IMR-90 (cell line): ENCODE measurements around the gene SMYD4. TPM values are rescaled to one million over a fixed set of nuclear protein-coding genes. Genes with fewer than 3 reads are reported as not detected.

ENCODE experiments used
- ATAC-seq: fragments of 200-7000 bp; cut with Tn5 transposase; 2 replicates; pipeline ENCODE4 v1.9.1; 2020; ENCODE audit warnings: low read depth, mild to moderate bottlenecking, moderate library complexity
- BruUV-seq: library from RNA; stranded (reverse); fragments of 400-500 nt; replicated peaks from 2 replicates; lab custom pipeline; 2021; lab: Mats Ljungman, UMichigan
- CTCF ChIA-PET: fragments of 300-600 bp; formaldehyde crosslinking; extraction: SDS; loops from one replicate; lab custom pipeline; 2021; ENCODE audit warnings: antibody characterized with exemption; lab: Yijun Ruan, JAX
- POLR2A ChIA-PET: fragments of 300-600 bp; sonication (Branson Sonifier 250); formaldehyde crosslinking; loops from one replicate; lab custom pipeline; 2022; ENCODE audit warnings: antibody characterized with exemption; ENCODE audit not compliant: unreplicated experiment; lab: Charles Lee
- DNase-seq: peaks from one replicate; pipeline ENCODE4 v3.0.0; 2013
- H2AFZ ChIP-seq: replicated peaks from 2 replicates; pipeline ENCODE3; 2013; ENCODE audit warnings: low read length, mild to moderate bottlenecking; ENCODE audit not compliant: poor library complexity
- H2AK5ac ChIP-seq: 2 replicates; pipeline ENCODE4 v1.6.1; 2013; ENCODE audit warnings: low read depth, low read length, inconsistent platforms
- H2AK9ac ChIP-seq: replicated peaks from 2 replicates; pipeline ENCODE3; 2013; ENCODE audit warnings: mild to moderate bottlenecking, low read depth, low read length, moderate library complexity; ENCODE audit not compliant: poor library complexity
- H2BK120ac ChIP-seq: 2 replicates; pipeline ENCODE4 v1.6.1; 2013; ENCODE audit warnings: low read depth, low read length, inconsistent platforms
- H2BK15ac ChIP-seq: 3 replicates; pipeline ENCODE4 v1.6.1; 2013; ENCODE audit warnings: low read depth, low read length, inconsistent platforms
- H2BK20ac ChIP-seq: 2 replicates; pipeline ENCODE4 v1.6.1; 2013; ENCODE audit warnings: low read depth, mild to moderate bottlenecking, inconsistent platforms, low read length, moderate library complexity
- H2BK5ac ChIP-seq: 2 replicates; pipeline ENCODE4 v1.6.1; 2013; ENCODE audit warnings: mild to moderate bottlenecking, low read depth, low read length, inconsistent platforms; ENCODE audit not compliant: poor library complexity, severe bottlenecking
- H3K14ac ChIP-seq: replicated peaks from 2 replicates; pipeline ENCODE4 v1.6.1; 2013; ENCODE audit warnings: low read depth, low read length, inconsistent platforms
- H3K18ac ChIP-seq: 2 replicates; pipeline ENCODE4 v1.6.1; 2013; ENCODE audit warnings: low read depth, low read length, control low read depth
- H3K23ac ChIP-seq: 2 replicates; pipeline ENCODE4 v1.6.1; 2013; ENCODE audit warnings: low read depth, low read length, inconsistent platforms
- H3K27ac ChIP-seq: 2 replicates; pipeline ENCODE4 v1.5.1; 2013; ENCODE audit warnings: mild to moderate bottlenecking, control low read depth, low read length; ENCODE audit not compliant: insufficient read depth
- H3K27me3 ChIP-seq: 2 replicates; pipeline ENCODE4 v1.6.1; 2013; ENCODE audit warnings: low read length; ENCODE audit not compliant: control insufficient read depth, insufficient read depth
- H3K36me3 ChIP-seq: 2 replicates; pipeline ENCODE4 v1.6.1; 2013; ENCODE audit warnings: low read length, mixed read lengths; ENCODE audit not compliant: control insufficient read depth, insufficient read depth
- H3K4ac ChIP-seq: 2 replicates; pipeline ENCODE4 v1.6.1; 2013; ENCODE audit warnings: low read depth, low read length, inconsistent platforms
- H3K4me1 ChIP-seq: 2 replicates; pipeline ENCODE4 v1.6.1; 2013; ENCODE audit warnings: low read length, mixed read lengths; ENCODE audit not compliant: control insufficient read depth, insufficient read depth
- H3K4me2 ChIP-seq: 2 replicates; pipeline ENCODE4 v1.6.1; 2013; ENCODE audit warnings: low read depth, mild to moderate bottlenecking, control low read depth, low read length, moderate library complexity
- H3K4me3 ChIP-seq: 2 replicates; pipeline ENCODE4 v1.5.1; 2013; ENCODE audit warnings: low read depth, mild to moderate bottlenecking, control low read depth, low read length, moderate library complexity; ENCODE audit not compliant: insufficient read depth
- H3K56ac ChIP-seq: 2 replicates; pipeline ENCODE4 v1.6.1; 2013; ENCODE audit warnings: low read length, inconsistent platforms; ENCODE audit not compliant: insufficient read depth; ENCODE audit errors: extremely low read depth
- H3K79me1 ChIP-seq, 2 experiments: 2 replicates each; pipeline ENCODE4 v1.6.1; 2013; ENCODE audit warnings: low read length in 2 of 2, inconsistent platforms in 1 of 2, low read depth in 1 of 2
- H3K9ac ChIP-seq: 2 replicates; pipeline ENCODE4 v1.6.1; 2013; ENCODE audit warnings: low read depth, low read length, control low read depth
- H3K9me1 ChIP-seq: 2 replicates; pipeline ENCODE4 v1.6.1; 2013; ENCODE audit warnings: low read length, inconsistent platforms; ENCODE audit not compliant: insufficient read depth
- H3K9me3 ChIP-seq: 2 replicates; pipeline ENCODE4 v1.6.1; 2013; ENCODE audit warnings: low read length; ENCODE audit not compliant: control insufficient read depth, insufficient read depth
- H4K20me1 ChIP-seq: 2 replicates; pipeline ENCODE4 v1.6.1; 2013; ENCODE audit warnings: low read length, inconsistent platforms; ENCODE audit not compliant: insufficient read depth
- H4K5ac ChIP-seq: 2 replicates; pipeline ENCODE4 v1.6.1; 2013; ENCODE audit warnings: mild to moderate bottlenecking, low read depth, low read length, control low read depth
- H4K8ac ChIP-seq, 2 experiments: 2 replicates each; pipeline ENCODE4 v1.6.1; 2013; ENCODE audit warnings: low read depth in 2 of 2, low read length in 2 of 2, control low read depth in 1 of 2, inconsistent platforms in 1 of 2
- H4K91ac ChIP-seq: 2 replicates; pipeline ENCODE4 v1.6.1; 2013; ENCODE audit warnings: low read depth, low read length, inconsistent platforms; ENCODE audit not compliant: insufficient read depth
- CEBPB ChIP-seq: IDR thresholded peaks from 2 replicates; pipeline ENCODE4 v1.6.1; 2012; ENCODE audit warnings: low read depth, low read length, improper control_type of control experiment
- CTCF ChIP-seq: conservative IDR thresholded peaks from 2 replicates; pipeline ENCODE4 v1.5.1; 2012; ENCODE audit warnings: mild to moderate bottlenecking, low read depth, low read length, improper control_type of control experiment
- ELK1 ChIP-seq: fragments of 150-350 bp; IDR thresholded peaks from 2 replicates; pipeline ENCODE4 v1.6.1; 2016; ENCODE audit warnings: low read depth, mild to moderate bottlenecking, low read length, moderate library complexity, borderline replicate concordance
- FOS ChIP-seq: fragments of 150-350 bp; IDR thresholded peaks from 2 replicates; pipeline ENCODE4 v1.6.1; 2016; ENCODE audit warnings: low read depth, low read length
- MXI1 ChIP-seq: IDR thresholded peaks from 2 replicates; pipeline ENCODE4 v1.6.1; 2012; ENCODE audit warnings: low read depth, mild to moderate bottlenecking, low read length, moderate library complexity, borderline replicate concordance
- POLR2A ChIP-seq: IDR thresholded peaks from 2 replicates; pipeline ENCODE4 v1.6.1; 2012; ENCODE audit warnings: mild to moderate bottlenecking, low read depth, low read length
- RCOR1 ChIP-seq: IDR thresholded peaks from 2 replicates; pipeline ENCODE4 v1.6.1; 2012; ENCODE audit warnings: mild to moderate bottlenecking, low read length, improper control_type of control experiment; ENCODE audit not compliant: insufficient replicate concordance
- RFX5 ChIP-seq: IDR thresholded peaks from 2 replicates; pipeline ENCODE4 v1.8.0; 2012; ENCODE audit warnings: low read depth, mild to moderate bottlenecking, low read length, moderate library complexity
- USF2 ChIP-seq: fragments of 150-350 bp; IDR thresholded peaks from 2 replicates; pipeline ENCODE4 v1.6.1; 2017; ENCODE audit warnings: mild to moderate bottlenecking, antibody characterized with exemption, low read length, low read depth
- WGBS, 2 experiments: methylation state at CpG; one replicate each; pipeline versions ENCODE4 v1.1.5 to v1.1.7; 2013; ENCODE audit warnings: missing lambda C conversion rate in 2 of 2; ENCODE audit not compliant: insufficient read length in 1 of 2; ENCODE audit errors: extremely low coverage in 2 of 2; 5-methylcytosine and 5-hydroxymethylcytosine counted together
- dilution Hi-C: fragments of 300-500 bp; cut with HindIII; formaldehyde crosslinking; loops from one replicate; pipeline ENCODE4 v1.14.3; 2018; ENCODE audit warnings: low sequenced_read_pairs; ENCODE audit not compliant: unreplicated experiment
- in situ Hi-C: fragments of 300-500 bp; cut with MboI; formaldehyde crosslinking; loops from 3 replicates; pipeline ENCODE4 v1.14.3; 2019; ENCODE audit warnings: low sequenced_read_pairs, inconsistent platforms, mixed read lengths
- intact Hi-C: fragments of 100-400 bp; cut with micrococcal nuclease; formaldehyde crosslinking; loops from 2 replicates; pipeline ENCODE4 v1.10.0; 2022
- polyA plus RNA-seq, 3 experiments: library from polyadenylated mRNA; depleted of rRNA; stranded (reverse); fragments of >200 nt; gene quantifications; 2 replicates each; pipeline ENCODE4 v1.2.3, GENCODE V29; 2012; ENCODE audit warnings: low replicate concordance in 1 of 3
- total RNA-seq: library from RNA; depleted of rRNA; stranded (reverse); fragments of >200 nt; gene quantifications from 2 replicates; pipeline ENCODE4 v1.2.3, GENCODE V29; 2012

The SMYD4 gene
- total and polyA plus RNA-seq, 2 of the 4 experiments (the other 2 are of a cell fraction), result 5.3 to 7.2 TPM

GRCh38 chr17:1774390-1775176 lies 55.1 kb downstream of the SMYD4 start (continued):
- TF ChIP-seq CTCF, result no peak

GRCh38 chr17:1773696-1774181 lies 56.0 kb downstream of the SMYD4 start:
- TF ChIP-seq ELK1 (no peak), CEBPB (no peak), FOS (no peak), POLR2A (no peak), RCOR1 (no peak), RFX5 (no peak), USF2 (no peak), MXI1 (no peak)
- ChIA-PET CTCF (interaction anchor here (1.0 kb wide), 1 partner anchor 10 kb away, joined by 5 read pairs; no protein-coding TSS in a partner anchor), POLR2A (interaction anchor here (0.7 kb wide), 1 partner anchor 59 kb away, joined by 3 read pairs; no protein-coding TSS in a partner anchor)
- Histone ChIP-seq H3K4me2 (no peak overlapping the region), H2AK5ac (peak overlapping the region; percentile 23; the same call in 1 of the 2 replicates), H3K14ac (no peak overlapping the region), H3K4me3 (no peak overlapping the region), H4K91ac (no peak overlapping the region), H2AK9ac (no peak overlapping the region), H3K36me3 (peaks cover 39% of the 10 kb centered on the region), H2BK5ac (no peak overlapping the region), H3K9me3 (no peaks in the 10 kb centered on the region), H3K9ac (no peak overlapping the region), H2BK120ac (no peak overlapping the region), H3K18ac (no peak overlapping the region), H3K9me1 (peaks cover 8% of the 10 kb centered on the region; the same call in 1 of the 2 replicates), H3K4ac (no peak overlapping the region), H3K23ac (no peak overlapping the region), H2AFZ (no peak overlapping the region), H3K79me1 (0 out of 4 replicates have a peak, but pooled peaks cover 0 to 3% of the 10 kb centered on the region in 2 experiments), H4K20me1 (no peaks in the 10 kb centered on the region), H2BK20ac (no peak overlapping the region), H2BK15ac (no peak overlapping the region), H3K56ac (no peak overlapping the region), H4K5ac (no peak overlapping the region), H3K4me1 (peaks cover 4% of the 10 kb centered on the region), H3K27ac (no peak overlapping the region), H4K8ac (no peak overlapping the region), H3K27me3 (no peaks in the 10 kb centered on the region)
- BruUV-seq, result no TSS peak
- dilution Hi-C loops (no loop called here), intact Hi-C loops (no loop called here), in situ Hi-C loops (no loop called here)
- 0 out of 2 replicates have a peak, but pooled peaks have one; percentile 38 for ATAC-seq
- no peak for DNase-seq
- WGBS, 2 experiments, result 29% methylated on average over 1 of the region's 7 CpGs; no CpG with 5 or more reads in 1 of the 2 experiments
